Tibial artery (tissue), 4 donors: ENCODE data around the gene STAT4.
A peak's percentile ranks its signal among the peaks of the same experiment; 100 is the strongest.

Experiments
- DNase-seq, 2 donors: peaks; one replicate each; pipeline ENCODE4 v3.0.0-alpha.2; 2019
- H3K27ac ChIP-seq, 2 donors: fragments of 200-600 bp; sonication (generic) in 1 of 2; 1 replicate in 1 of 2; 2 replicates in 1 of 2; pipeline ENCODE4 v1.5.1; 2018 to 2019; ENCODE audit warnings: mild to moderate bottlenecking in 1 of 2
- H3K27me3 ChIP-seq, 2 donors: fragments of 200-600 bp; sonication (generic) in 1 of 2; one replicate each; pipeline versions ENCODE4 v1.5.1 to v1.6.0; 2016 to 2019
- H3K36me3 ChIP-seq, 3 donors: fragments of 200-600 bp; sonication (generic) in 2 of 3; one replicate each; pipeline ENCODE4 v1.5.1; 2016 to 2019; ENCODE audit warnings: mild to moderate bottlenecking in 2 of 3
- H3K4me1 ChIP-seq, 4 donors: fragments of 200-600 bp; sonication (generic) in 2 of 4; 1 replicate in 3 of 4; 2 replicates in 1 of 4; pipeline ENCODE4 v1.5.1; 2016 to 2019
- H3K4me3 ChIP-seq, 2 donors: fragments of 200-600 bp; sonication (generic) in 1 of 2; 1 replicate in 1 of 2; 2 replicates in 1 of 2; pipeline ENCODE4 v1.5.1; 2018 to 2019; ENCODE audit warnings: mild to moderate bottlenecking in 2 of 2
- H3K9me3 ChIP-seq, 3 donors: fragments of 200-600 bp; sonication (generic) in 1 of 3; one replicate each; pipeline ENCODE4 v1.5.1; 2016 to 2019
- intact Hi-C: fragments of 100-400 bp; cut with DNase I; formaldehyde crosslinking; loops from one replicate; pipeline ENCODE4 v1.15.0; 2023; ENCODE audit warnings: low total_unique reads
- TF ChIP-seq, protein P1 (sequence below), 2 experiments: fragments of 200-600 bp in 1 of 2; fragments of 450-650 bp in 1 of 2; IDR thresholded peaks; one replicate each; pipeline ENCODE4 v1.5.1; 2017 to 2019; ENCODE audit warnings: antibody characterized with exemption in 2 of 2, mild to moderate bottlenecking in 1 of 2, moderate library complexity in 1 of 2

Gene STAT4

DNA sequence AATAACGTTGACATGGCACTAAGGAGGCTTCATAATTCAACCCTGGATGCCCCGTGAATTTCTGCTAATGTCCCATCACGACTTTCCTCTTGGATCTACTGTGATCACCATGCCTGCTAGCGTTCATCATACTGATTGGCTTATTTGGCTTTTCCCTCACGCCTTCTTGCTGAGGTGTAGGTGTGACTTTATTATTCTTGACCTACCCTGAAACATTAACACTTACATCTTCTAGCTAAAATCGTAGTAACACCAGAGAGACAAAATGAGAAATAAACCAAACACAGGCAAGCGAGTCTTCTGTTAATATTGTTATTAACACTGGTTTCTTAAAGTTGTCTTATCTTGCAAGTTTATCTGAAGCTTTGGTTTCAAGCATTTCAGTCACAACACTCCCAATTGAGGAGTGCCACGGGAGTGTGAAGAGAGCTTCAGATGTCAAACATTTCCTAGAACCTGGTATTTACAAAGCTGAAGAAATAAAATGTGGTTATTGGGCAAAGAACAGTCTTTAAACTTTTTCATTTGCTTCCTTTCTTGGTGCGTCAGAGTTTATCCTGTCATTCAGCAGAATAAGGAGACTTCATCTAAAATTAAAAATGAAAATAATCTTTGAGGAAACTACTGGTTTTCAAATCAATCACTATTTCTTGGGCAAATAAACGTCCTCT is 121.4 kb downstream of the STAT4 start:
- H3K27ac ChIP-seq: no peak overlapping the region
- TF ChIP-seq, protein P1, sequence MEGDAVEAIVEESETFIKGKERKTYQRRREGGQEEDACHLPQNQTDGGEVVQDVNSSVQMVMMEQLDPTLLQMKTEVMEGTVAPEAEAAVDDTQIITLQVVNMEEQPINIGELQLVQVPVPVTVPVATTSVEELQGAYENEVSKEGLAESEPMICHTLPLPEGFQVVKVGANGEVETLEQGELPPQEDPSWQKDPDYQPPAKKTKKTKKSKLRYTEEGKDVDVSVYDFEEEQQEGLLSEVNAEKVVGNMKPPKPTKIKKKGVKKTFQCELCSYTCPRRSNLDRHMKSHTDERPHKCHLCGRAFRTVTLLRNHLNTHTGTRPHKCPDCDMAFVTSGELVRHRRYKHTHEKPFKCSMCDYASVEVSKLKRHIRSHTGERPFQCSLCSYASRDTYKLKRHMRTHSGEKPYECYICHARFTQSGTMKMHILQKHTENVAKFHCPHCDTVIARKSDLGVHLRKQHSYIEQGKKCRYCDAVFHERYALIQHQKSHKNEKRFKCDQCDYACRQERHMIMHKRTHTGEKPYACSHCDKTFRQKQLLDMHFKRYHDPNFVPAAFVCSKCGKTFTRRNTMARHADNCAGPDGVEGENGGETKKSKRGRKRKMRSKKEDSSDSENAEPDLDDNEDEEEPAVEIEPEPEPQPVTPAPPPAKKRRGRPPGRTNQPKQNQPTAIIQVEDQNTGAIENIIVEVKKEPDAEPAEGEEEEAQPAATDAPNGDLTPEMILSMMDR (IDR thresholded peaks at IDR 0.05): no peak
- H3K4me1 ChIP-seq: peaks cover 0 to 5% (median 2%) of the 10 kb centered on the region in 4 donors

DNA sequence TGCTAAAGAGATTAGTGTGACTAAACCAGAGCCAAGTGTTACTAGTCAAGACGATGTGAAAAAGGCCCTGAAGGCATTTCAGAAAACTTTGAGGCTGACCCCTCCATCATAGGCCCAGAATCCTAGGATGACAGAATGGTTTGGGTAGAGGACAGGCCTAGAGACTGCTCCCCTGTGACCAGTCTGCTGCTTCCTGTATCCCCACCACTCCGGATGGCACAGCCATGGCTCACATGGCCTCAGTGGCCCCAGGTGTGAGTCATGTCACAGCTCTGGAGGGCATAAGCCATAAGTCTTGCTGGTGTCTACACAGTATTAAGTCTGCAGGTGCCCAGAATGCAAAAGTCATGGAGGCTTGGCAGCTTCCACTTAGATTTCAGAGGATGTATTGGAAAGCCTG is 124.4 kb downstream of the STAT4 start:
- no peak overlapping the region for H3K4me3 ChIP-seq
- peaks cover 0 to 9% (median 4%) of the 10 kb centered on the region in 4 donors for H3K4me1 ChIP-seq
- H3K27ac ChIP-seq: no peak overlapping the region
- H3K27me3 ChIP-seq: no peaks in the 10 kb centered on the region
- TF ChIP-seq, protein P1 (IDR thresholded peaks at IDR 0.05): no peak
- DNase-seq: no peak
- intact Hi-C loops: no loop called here
- H3K9me3 ChIP-seq: no peaks in the 10 kb centered on the region
- H3K36me3 ChIP-seq: no peaks in the 10 kb centered on the region

More for the DNA sequence above, 121.4 kb downstream of the STAT4 start:
- Histone ChIP-seq H3K36me3 (no peaks in the 10 kb centered on the region), H3K9me3 (no peaks in the 10 kb centered on the region), H3K4me3 (no peak overlapping the region), H3K27me3 (no peaks in the 10 kb centered on the region)
- intact Hi-C loops: loop anchor here (2.0 kb wide), 1 partner anchor 247 kb away; no protein-coding TSS in a partner anchor
- DNase-seq: no peak

DNA sequence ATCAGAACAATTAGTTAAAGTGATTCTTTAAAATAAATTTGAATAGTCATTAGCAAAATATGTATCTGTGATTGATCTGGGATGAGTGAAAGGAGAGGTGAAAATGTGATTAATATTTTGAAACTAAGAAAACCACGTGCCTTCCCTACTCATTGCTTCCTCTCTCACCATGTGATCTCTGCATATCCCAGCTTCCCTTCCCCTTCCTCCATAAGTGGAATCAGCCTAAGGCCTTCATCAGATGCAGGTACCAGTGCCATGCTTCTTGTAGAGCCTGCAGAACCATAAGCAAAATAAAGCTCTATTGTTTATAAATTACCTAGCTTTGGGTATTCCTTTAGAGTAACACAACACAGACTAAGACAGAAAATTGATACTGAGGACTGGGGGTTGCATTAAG is 125.7 kb downstream of the STAT4 start:
- Histone ChIP-seq H3K36me3 (no peaks in the 10 kb centered on the region), H3K27ac (no peak overlapping the region), H3K9me3 (no peaks in the 10 kb centered on the region), H3K27me3 (no peaks in the 10 kb centered on the region), H3K4me3 (no peak overlapping the region), H3K4me1 (peaks cover 0 to 11% (median 4%) of the 10 kb centered on the region in 4 donors)
- intact Hi-C loops: no loop called here
- DNase-seq: no peak
- TF ChIP-seq, protein P1 (IDR thresholded peaks at IDR 0.05): no peak

DNA sequence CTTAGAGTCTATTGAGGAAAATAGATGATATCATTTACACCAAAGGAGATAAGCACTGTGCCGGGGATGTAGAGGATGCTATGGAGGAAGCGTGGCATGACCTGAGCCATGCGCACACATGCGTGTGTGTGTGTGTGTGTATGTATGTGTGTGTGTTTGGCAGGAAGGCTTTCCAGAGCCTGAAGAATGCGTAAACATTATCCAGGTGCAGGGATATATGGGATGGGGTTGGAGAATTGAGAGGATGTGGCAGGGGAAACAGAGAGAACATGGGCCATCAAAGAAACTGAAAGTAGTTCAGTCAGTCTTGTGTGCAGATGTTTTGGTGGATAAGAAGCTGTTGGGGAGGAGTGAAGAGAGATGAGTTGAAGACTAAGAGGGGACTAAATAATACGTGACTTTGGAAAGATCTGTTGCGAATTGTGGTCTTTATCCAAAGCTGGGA is 127.5 kb downstream of the STAT4 start:
- H3K4me3 ChIP-seq: no peak overlapping the region
- H3K4me1 ChIP-seq: peaks cover 0 to 14% (median 6%) of the 10 kb centered on the region in 4 donors
- H3K36me3 ChIP-seq: no peaks in the 10 kb centered on the region
- no peak overlapping the region for H3K27ac ChIP-seq
- DNase-seq: no peak
- TF ChIP-seq, protein P1 (IDR thresholded peaks at IDR 0.05): no peak
- no peaks in the 10 kb centered on the region for H3K9me3 ChIP-seq
- H3K27me3 ChIP-seq: no peaks in the 10 kb centered on the region
- intact Hi-C loops: no loop called here

DNA sequence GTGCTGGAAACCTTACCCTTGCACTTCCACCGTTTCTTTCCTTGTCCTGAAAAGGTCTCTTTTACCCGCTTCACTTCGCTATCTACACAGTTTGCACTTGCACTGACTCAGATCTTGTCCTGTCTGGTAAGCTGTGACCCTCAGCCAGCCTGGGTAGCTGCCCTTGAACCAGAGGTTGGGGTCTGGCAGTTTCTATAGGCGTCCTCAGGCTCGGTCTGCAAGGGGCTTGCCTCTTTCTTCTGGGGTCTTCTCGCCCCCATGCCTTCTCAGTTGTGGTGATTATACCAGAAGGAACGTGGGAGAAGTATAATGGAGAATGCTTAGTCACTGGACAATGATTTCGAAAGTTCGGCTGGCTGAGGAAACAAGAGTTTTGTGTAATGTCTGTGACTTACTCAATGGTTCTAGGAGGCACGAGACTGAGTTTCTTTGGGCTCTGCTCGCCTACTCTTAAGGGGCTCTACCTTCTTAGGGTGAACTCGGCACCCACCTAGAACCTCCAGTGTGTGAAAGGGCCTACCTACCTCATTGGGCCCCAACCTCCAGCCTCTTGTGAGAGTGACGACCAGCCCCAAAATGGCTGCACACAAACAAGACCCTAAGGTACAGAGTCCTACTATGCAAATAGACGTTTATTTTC is 129.9 kb downstream of the STAT4 start:
- no peaks in the 10 kb centered on the region for H3K36me3 ChIP-seq
- intact Hi-C loops: no loop called here
- no peaks in the 10 kb centered on the region for H3K27me3 ChIP-seq
- TF ChIP-seq, protein P1 (IDR thresholded peaks at IDR 0.05): no peak
- peaks cover 0 to 14% (median 6%) of the 10 kb centered on the region in 4 donors for H3K4me1 ChIP-seq
- DNase-seq: peak; percentile 66 to 68
- H3K9me3 ChIP-seq: no peaks in the 10 kb centered on the region
- peak overlapping the region; percentile 68 to 77 for H3K4me3 ChIP-seq
- peak overlapping the region; percentile 75 to 90 for H3K27ac ChIP-seq
